GM18907 (cell line): ENCODE data around the gene KMO.

ENCODE experiments used
- ATAC-seq: cut with Tn5 transposase; IDR thresholded peaks from one replicate; pipeline ENCODE4 v1.9.1; 2021; ENCODE audit warnings: mild to moderate bottlenecking, moderate library complexity; ENCODE audit not compliant: unreplicated experiment

The KMO gene

DNA sequence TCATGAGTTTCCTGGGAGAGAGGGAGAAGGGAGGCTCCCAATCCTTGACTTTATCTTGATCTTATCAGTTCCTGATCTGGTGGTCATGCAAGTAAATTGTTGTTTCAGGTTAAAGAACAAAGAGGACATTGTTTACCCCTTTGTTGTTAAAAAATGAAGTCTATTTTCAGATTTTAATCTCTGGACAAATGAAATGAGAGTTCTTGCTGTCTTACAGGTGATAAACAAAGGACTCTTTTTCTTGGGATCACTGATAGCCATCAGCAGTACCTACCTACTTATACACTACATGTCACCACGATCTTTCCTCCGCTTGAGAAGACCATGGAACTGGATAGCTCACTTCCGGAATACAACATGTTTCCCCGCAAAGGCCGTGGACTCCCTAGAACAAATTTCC lies 59.6 kb downstream of the KMO start:
- no peak for ATAC-seq

DNA sequence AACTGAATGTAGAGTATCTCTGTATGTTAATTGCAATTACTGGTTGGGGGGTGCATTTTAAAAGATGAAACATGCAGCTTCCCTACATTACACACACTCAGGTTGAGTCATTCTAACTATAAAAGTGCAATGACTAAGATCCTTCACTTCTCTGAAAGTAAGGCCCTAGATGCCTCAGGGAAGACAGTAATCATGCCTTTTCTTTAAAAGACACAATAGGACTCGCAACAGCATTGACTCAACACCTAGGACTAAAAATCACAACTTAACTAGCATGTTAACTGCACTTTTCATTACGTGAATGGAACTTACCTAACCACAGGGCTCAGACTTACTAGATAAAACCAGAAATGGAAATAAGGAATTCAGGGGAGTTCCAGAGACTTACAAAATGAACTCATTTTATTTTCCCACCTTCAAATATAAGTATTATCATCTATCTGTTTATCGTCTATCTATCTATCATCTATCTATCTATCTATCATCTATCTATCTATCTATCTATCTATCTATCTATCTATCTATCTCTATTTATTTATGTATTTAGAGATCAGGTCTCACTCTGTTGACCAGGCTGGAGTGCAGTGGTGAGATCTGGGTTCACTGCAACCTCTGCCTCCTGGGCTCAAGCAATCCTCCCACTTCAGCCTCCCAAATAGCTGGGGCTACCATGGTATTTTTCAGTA lies 60.2 kb downstream of the KMO start:
- ATAC-seq: peak; percentile 82

DNA sequence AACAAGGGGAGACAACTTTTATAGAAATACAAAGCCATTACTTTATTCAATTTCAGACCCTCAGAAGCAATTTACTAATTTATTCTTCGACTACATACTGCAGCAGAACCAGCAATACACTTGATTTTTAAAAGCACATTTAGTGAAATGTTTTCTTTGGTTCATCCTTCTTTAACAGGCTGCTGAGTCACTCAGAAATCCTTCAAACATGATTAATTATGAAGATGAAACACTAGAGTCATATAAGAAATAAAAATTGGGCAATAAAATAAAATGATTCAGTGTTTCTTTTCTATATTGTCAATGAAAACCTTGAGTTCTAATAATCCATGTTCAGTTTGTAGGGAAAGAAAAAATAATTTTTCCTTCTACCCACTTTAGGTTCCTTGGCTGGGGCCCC lies 61.0 kb downstream of the KMO start:
- ATAC-seq: no peak

DNA sequence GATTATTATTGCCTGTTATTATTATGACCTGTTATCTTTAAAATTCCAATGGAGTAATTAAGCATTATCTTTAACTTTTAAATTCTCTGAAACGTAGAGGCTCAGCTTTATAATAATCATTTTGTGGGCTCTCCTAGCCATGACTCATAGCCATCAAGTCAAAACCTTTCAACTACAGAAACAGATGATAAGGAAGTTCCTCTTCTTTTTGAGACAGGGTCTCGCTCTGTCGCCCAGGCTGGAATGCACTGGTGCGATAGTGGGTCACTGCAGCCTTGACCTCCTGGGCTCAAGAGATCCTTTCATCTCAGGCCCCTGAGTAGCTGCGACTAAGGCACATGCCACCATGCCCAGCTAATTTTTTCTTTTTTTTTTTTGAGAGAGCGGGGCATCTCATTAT lies 64.5 kb downstream of the KMO start:
- no peak for ATAC-seq

DNA sequence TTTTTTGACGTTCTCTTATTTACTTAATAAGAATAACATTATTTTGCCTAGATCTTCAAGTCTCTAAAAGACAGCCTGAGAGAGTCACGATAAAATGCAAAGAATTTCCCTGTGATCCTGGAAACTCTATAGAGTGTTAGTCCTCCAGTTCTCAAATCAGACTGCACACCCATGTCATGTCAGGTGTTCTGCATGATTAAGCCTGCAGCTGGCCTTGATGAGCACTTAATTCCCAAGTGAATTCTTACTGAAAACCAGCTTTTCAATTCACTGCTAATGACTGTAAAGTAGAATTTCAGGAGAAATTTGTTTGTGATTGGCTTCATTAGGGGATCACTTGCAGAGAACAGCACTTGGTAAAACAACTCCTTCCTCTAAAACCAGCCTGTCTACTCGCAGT lies 66.1 kb downstream of the KMO start:
- peak; percentile 47 for ATAC-seq

DNA sequence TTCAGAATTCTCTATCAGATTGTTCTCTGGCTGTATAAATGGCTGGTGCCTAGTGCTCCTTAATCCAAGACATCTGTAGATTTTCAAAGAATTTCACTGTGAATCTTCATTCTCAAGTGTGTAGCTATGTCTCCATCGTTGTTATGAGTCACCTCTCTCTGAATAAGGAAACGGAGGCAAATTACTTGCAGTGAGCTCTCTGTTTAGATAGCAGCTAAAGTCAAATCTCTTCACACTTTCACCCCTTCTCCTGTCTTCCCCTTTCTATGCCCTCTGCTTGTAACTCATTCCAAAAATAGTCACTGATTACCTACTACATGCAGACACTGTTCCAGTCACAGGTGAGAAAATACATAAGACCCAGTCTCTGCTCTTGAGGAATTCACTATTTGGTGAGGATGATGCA lies 68.3 kb downstream of the KMO start:
- ATAC-seq: peak; percentile 89

DNA sequence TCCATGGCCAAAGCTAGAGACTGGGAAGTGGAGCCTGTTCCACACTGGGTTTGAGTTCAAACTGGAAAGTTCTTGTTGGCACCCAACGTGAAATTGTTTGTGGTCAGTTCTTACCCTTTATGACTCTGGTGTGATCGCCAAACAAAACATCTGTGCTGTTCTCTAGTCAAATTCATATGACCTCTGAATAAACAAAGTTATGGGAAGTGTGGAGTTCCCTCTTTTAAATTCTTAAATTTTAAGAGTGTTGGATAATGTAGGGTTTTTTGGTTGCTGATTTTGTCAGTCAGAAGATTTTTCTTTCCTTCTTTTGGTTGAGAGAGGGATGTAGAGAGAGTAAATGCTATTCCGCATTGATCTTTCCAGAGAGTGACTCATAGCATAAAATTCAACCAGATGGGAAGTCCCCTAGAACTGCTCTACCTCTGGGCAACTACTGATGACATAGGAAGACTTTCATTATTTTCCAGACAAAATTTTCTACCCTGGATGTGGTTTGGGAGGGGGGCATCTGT lies 71.6 kb downstream of the KMO start:
- no peak for ATAC-seq

DNA sequence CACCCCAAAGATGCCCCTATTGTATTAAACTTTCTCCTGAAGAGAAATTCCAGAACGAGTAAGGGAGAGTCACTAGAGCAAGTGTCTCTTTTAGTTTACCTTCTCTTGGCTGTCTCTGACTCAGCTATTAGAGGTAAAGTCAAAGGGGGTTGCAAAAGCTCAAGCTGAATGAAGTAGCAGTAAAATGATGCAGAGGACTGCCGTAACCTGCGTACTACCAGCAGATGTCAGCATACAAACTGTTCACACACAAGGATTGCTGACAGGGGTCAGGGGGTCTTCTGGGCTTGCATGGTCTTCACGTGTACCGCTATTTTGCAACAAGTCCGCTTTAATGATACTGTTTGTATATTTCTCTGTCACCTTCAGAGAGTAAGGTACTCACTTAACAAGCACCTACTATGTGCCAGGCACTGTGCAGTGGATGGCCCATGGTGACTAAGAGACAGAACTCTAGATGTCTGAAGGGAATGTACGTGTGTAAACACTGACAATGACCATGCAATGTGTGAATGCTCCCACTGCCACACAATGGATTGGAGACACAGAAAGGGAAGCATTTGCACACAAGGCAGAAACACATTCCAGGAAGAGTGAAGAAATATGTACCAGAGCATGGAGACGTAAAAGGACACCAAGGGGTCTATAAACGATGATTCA lies 73.1 kb downstream of the KMO start:
- ATAC-seq: no peak

DNA sequence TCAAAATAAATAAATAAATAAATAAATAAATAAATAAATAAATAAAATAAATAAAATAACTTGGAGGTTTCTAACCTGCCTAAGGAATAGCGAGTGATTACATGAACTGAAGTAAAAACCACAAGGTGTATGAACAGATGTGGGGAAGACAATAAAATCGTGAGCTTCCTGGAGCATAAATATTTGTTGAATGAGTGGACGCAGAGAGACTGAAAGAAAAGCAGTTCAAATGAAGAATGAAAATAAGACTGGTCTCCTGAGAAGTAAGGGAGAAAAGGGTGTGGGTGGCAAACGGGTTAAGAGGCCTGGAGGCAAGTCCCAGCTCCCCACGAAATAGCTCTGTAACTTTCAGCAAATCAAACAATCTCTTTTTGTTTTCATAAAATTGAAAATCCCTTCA lies 74.4 kb downstream of the KMO start:
- no peak for ATAC-seq

DNA sequence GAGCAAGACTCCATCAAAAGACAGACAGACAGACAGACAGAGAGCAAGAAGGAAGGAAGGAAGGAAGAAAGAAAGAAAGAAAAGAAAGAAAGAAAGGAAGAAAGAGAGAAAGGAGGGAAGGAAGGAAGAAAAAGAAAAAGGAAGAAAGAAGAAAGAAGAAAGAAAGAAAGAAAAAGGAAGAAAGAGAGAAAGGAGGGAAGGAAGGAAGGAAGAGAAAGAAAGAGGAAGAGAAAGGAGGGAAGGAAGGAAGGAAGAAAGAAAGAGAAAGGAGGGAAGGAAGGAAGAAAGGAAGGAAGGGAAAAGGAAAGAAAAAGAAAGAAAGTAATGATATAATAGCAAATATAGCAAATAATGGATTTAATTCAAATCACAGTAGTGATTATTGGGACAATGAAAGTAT lies 75.3 kb downstream of the KMO start:
- no peak for ATAC-seq

DNA sequence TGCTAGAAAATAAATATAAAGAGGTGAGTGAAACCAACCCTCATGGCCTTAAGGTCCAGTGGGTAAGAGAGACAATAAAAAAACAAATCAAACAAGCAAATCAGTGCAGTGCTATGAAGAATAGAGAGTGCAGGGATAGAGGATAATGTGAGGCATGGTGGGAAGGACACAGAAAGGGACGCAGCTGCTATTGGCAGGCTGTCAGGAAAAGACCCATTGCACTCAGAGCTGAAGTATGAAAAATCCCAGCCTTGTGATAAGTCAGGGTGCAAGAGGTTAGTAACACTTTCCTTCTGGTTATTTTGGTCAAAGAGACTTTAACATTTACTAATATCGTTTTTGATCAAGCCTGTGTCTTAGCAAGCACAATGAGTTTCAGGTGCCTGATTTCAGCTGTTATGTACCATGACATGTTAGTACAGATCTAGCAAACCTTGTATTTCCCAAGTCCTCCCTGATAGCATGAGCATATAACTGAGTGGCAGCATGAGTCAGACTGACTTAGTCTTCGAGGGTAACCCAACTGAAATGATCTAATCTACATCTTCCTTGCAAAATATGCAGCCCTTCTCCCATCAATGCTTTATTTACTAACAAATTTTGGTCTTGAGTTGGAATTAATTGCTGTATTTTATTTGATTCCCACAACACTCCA lies 76.3 kb downstream of the KMO start:
- no peak for ATAC-seq

DNA sequence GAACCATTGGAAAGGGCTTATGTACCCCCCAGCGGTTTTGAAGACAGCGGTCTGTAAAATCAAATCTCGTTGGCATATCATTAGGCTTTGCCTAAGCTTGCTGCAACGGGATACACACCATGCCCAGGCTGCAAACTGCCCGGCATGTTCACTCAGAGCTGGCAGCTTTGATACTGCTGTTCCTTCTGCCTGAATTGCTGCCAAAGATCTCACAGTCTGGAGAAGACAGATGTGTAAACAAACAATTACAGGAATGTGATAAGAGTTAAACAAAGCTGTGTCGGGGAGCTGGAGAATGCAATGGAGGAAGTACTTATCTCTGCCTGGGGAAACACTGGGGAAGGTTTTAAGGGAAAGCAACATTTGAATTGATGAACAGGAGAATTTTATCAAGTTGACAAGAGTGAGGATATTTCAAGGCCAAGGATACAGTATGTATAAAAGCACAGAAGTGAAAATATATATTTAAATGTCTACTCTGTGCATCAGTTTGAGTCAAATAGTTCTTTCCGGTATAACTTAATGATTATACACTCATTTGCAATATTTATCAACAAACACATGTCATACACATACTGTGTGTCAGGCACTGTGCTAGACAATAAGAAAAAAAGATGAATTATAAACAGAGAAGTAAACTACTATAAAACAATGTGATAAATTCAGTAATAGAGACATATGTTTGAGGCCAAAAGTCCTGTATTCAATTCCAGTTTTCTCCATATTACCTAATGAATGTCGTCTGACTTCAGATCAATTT lies 78.1 kb downstream of the KMO start:
- no peak for ATAC-seq

DNA sequence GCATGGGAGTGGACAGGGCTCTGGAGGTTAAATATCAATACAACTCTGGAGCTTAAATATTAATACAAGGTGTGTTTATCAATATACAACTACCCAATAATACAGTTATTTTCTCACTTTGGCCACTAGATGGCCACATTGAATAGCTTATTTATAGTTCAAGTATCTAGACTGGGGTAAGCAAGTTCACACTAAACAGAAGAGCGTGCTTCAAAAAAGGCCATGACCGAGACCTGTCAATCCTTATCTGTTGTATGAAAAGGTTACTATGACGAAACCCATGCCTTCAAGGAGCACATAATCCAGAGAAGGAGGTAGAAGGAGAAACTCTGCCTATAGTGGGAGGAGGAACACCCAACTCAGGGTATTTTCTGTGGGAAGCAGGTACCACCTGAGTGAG lies 78.9 kb downstream of the KMO start:
- peak; percentile 94 for ATAC-seq

DNA sequence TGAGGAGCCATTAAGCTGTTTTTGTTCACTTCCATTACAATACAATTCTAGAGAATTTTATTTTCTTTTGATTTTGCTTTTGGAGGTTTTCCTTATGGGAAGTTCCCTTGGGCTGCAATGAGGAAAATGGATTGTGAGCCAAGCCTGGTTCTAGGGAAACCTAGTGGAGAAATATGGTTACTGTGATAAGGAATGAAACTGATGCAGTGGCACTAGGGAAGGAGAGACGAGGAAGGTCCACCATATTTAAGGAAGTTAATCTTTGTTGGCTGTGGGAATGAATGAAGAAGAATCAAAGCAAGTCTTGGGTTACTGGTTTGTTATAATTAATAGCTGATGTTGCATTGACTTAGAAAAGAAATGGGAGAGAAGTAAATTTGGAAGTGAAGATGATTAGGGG lies 79.6 kb downstream of the KMO start:
- ATAC-seq: no peak

DNA sequence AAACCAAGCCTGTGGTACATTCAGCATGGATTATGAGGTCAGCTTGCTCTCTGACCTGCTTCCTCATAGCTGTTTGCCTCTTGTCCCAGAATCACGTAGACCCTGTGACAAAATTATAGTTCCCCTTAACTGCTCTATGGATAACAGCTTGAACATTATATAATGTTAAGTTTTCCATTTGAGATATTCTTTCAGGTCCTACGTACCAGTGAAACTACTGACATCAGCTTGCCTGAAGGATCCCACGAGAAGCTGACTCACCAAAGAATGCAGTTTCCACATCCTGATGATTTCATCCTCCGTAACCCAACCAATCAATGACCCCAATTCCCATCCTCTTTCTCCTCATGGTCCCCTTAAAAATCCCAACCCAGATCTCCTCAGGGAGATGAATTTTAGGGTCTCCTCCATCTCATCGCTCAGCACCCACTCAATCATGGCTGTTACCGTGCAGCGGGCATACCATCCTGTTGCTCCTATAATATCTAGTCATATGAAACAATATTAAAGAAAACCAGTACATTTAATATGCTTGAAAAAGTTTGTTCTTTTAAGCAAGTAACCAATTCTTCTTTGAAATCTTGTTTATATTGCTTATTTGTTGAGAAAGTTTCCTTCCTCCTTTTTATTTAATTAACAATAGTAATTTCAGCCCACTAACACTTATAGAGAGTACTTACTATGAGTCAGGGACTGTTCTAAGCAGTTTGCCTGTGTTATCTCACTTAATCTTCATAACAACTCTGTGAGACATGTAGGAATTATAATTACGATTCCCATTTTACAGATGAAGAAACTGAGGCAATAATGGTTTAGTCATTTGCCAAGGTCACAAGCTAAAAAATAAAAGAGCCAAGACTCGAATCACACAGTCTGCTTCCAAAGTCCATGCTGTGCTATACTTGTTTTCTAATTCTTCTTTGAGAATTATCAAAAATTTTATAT lies 80.6 kb downstream of the KMO start:
- no peak for ATAC-seq

DNA sequence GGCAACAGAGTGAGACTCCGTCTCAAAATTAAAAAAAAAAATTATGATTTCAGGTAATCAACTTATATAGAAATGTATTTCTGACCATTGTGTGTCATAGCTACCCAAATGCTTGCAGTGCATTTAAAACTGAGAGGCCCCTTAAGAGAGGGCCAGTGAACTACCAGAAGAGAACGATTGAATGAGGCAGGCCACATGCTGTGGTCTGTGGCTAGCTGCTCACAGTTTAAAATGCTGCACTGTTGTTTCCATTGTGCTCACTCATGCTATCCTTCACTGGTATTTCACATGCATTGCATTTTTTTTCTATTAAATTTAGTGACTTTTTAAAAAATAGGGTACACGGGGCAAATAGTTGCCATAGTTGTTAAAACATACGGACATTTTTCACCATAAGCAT lies 82.0 kb downstream of the KMO start:
- ATAC-seq: no peak

DNA sequence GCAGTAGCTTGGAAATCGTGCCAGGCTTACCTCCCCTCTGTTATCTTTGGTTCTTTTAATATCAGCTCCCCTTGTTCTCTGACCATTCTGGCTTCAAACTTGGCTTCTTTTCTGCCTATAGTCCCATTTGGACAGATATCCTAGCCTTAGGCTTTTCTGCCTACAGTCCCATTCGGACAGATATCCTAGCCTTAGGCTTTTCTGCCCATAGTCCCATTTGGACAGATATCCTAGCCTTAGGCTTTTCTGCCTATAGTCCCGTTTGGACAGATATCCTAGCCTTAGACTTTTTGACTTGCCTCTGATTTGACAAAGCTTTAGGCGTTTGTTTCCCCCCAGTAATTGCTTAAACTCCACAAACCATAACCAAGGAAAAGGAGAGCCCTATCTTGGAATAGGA lies 82.4 kb downstream of the KMO start:
- ATAC-seq: no peak

DNA sequence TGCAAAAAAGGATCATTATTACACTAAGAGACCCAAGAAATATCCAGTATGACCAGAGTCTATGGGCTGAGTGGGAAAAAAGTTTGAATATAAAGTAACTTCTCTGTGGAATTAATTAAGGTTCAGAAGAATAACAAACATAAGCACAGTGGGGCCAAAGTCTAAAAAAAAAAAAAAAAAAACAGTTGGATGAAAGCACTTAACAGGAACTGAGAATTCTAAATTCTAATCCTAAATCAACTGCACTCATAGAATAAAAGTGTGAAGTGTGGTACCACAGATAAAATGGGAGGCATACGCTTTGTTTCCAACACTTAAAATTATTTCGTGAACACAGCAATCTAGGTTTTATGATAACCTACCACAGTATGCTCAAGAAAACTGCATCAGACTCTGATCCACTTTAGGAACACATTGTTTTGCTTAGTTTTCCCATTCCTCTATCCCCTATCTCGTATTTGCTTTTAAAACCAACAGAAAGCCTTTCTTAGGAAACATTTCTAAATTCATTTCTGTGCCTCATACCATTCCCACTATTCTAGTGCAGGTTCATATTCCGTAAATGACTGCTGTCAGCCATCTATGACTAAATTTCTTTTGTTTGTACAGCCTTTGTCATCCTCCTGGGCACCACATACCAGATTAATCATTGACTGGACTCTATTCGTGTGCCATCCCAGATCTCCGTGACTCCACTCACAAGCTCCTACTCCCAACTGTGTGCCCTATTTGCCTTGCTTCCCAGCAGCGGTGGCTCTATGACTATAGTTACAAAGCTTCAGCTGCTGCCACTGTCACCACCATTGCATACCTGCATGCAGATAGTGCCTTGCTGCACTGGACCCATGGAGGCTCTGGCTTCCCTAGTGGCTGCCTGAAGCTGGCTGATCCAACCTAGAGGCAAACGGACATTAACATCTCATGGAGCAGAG lies 83.1 kb downstream of the KMO start:
- no peak for ATAC-seq

DNA sequence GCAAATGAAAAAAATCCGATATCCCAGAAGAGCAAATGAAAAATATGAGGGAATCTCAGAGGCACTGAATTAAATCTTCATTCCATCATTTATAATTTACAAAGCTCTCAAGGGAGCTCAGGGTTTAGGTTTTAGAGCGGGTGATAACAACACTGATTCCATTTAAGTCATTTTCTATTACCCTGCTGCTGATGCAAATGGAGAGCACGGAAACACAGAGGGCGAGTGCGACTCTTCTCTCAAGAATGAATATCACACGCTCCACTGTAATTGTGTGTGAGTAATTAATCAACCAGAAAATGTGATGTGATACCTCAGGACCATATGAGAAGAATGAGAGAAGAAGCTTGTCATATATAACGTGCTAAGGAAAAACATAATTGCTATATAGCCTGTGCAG lies 85.2 kb downstream of the KMO start:
- no peak for ATAC-seq
